Pancreas (tissue), 10 donors: ENCODE measurements around the gene TMEM60. TPM values are rescaled to one million over a fixed set of nuclear protein-coding genes. Genes with fewer than 3 reads are reported as not detected.
A peak's percentile ranks its signal among the peaks of the same experiment; 100 is the strongest.
"Not testable (repeated sequence)": the region's sequence is repeated elsewhere in the genome, so short reads cannot be mapped to it uniquely, and the experiment has no call there.

Source experiments
- ATAC-seq, 4 donors: fragments of 200-7000 bp; cut with Tn5 transposase; one replicate each; pipeline versions ENCODE4 v1.8.0 to v1.9.1; 2020; ENCODE audit warnings: mild to moderate bottlenecking in 4 of 4, moderate library complexity in 4 of 4
- DNase-seq, 6 donors: peaks; one replicate each; pipeline ENCODE4 v3.0.0-alpha.2; 2020
- FAIRE-seq: peaks from 2 replicates; lab custom pipeline; 2012; peaks lifted over from hg19 to GRCh38; lab: Jason Lieb, UNC
- H3K27ac ChIP-seq, 4 donors: fragments of 200-600 bp; sonication (generic); 1 replicate in 3 of 4; 2 replicates in 1 of 4; pipeline versions ENCODE4 v1.5.0 to v1.8.0; 2020
- H3K27me3 ChIP-seq, 4 donors: fragments of 200-600 bp; one replicate each; pipeline ENCODE4 v1.8.0; 2021
- H3K36me3 ChIP-seq, 3 donors: fragments of 200-600 bp; sonication (generic) in 1 of 3; one replicate each; pipeline versions ENCODE4 v1.5.0 to v1.8.0; 2020 to 2021
- H3K4me1 ChIP-seq, 3 donors: fragments of 200-600 bp; one replicate each; pipeline ENCODE4 v1.8.0; 2021
- H3K4me3 ChIP-seq, 4 donors: fragments of 200-600 bp; sonication (generic) in 2 of 4; one replicate each; pipeline versions ENCODE4 v1.5.0 to v1.8.0; 2020 to 2021
- H3K9me3 ChIP-seq, 4 donors: fragments of 200-600 bp; one replicate each; pipeline ENCODE4 v1.8.0; 2021
- WGBS, 2 donors: extraction: QIAGEN DNeasy Blood & Tissue Kit; methylation state at CpG; one replicate each; pipeline ENCODE4 v1.1.7; 2013; 5-methylcytosine and 5-hydroxymethylcytosine counted together
- intact Hi-C, 3 donors: fragments of 100-400 bp; cut with DNase I; formaldehyde crosslinking; loops; one replicate each; pipeline versions ENCODE4 v1.11.1 to v1.14.2; 2022
- polyA plus RNA-seq, 2 donors: library from polyadenylated mRNA; stranded (reverse); fragments of 200-250 nt; gene quantifications; one replicate each; pipeline ENCODE4 v1.2.3, GENCODE V29; 2013
- total RNA-seq, 6 donors: library from RNA; stranded (reverse); fragmentation: NEBNext Ultra II Directional in 4 of 6; extraction: Animal tissue kit (Norgen Biotek cat#: 25700) in 4 of 6; gene quantifications; one replicate each; pipeline versions ENCODE4 v1.2.1 to v1.2.4, GENCODE V29; 2021 to 2023
- TF ChIP-seq, protein P1 (sequence below), 4 donors: fragments of 200-600 bp; sonication (generic) in 3 of 4; IDR thresholded peaks; one replicate each; pipeline versions ENCODE4 v1.5.0 to v1.8.0; 2021; ENCODE audit warnings: antibody characterized with exemption in 4 of 4
- donor health status: healthy with polysubstance abuse.
- donor health status: DM: no; HTN: no; CAD: no; lungs with moderate emphysema.
- donor health status: DM: no; HTN: no; CAD: no.
- donor health status: control.
- donor health status: control.
- donor health status: Bipolar disorder and iron deficiency.
- donor health status: DM: yes; HTN: yes; CAD: no.
- donor health status: DM: no; HTN: no; CAD: no.
- donor health status: DM: no; HTN: no; CAD: no.
- donor health status: DM: yes; HTN: yes; CAD: no.

TMEM60 gene
- total and polyA plus RNA-seq, 8 donors = 6.2 to 22.0 (median 8.2) TPM

- no peak overlapping the region for H3K4me3 ChIP-seq
- FAIRE-seq (no peak), ATAC-seq (peak in 1 of 4 donors; percentile 34), DNase-seq (no peak)
- H3K36me3 ChIP-seq = no peaks in the 10 kb centered on the region
- no peaks in the 10 kb centered on the region for H3K9me3 ChIP-seq
- H3K27me3 ChIP-seq = no peaks in the 10 kb centered on the region
- TF ChIP-seq, protein P1, sequence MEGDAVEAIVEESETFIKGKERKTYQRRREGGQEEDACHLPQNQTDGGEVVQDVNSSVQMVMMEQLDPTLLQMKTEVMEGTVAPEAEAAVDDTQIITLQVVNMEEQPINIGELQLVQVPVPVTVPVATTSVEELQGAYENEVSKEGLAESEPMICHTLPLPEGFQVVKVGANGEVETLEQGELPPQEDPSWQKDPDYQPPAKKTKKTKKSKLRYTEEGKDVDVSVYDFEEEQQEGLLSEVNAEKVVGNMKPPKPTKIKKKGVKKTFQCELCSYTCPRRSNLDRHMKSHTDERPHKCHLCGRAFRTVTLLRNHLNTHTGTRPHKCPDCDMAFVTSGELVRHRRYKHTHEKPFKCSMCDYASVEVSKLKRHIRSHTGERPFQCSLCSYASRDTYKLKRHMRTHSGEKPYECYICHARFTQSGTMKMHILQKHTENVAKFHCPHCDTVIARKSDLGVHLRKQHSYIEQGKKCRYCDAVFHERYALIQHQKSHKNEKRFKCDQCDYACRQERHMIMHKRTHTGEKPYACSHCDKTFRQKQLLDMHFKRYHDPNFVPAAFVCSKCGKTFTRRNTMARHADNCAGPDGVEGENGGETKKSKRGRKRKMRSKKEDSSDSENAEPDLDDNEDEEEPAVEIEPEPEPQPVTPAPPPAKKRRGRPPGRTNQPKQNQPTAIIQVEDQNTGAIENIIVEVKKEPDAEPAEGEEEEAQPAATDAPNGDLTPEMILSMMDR (IDR thresholded peaks at IDR 0.05) = no peak
- 28 to 33% methylated on average over 3 of the region's 3 CpGs for WGBS, 2 donors
- intact Hi-C loops = no loop called here
- peaks cover 5 to 27% (median 14%) of the 10 kb centered on the region in 3 donors for H3K4me1 ChIP-seq
- no peak overlapping the region for H3K27ac ChIP-seq
Observed at GRCh38 chr7:77838929-77839491, 40.8 kb upstream of the TMEM60 start.

DNA sequence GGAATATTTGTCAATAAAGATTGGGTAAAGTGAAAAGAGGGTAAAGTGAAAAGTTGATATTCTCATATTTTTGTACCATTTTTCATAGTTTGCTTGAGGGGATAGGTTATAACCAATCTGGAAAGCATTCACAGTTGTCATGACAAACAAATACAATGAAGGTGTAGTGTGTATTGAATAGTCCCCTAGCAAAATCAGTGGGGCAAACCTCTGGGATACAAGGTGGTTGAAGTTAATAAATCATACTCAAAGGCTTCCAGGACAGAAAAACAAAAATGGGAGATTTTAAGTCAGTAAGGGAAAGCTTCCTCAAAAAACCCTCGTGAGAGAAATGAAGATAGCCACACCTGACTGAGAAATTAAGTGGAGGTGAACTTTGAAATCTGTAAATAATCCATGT lies 39.7 kb upstream of the TMEM60 start:
- intact Hi-C loops = no loop called here
- no peaks in the 10 kb centered on the region for H3K27me3 ChIP-seq
- no peak overlapping the region for H3K27ac ChIP-seq
- H3K36me3 ChIP-seq = no peaks in the 10 kb centered on the region
- peak; percentile 45 to 63 (median 56) for ATAC-seq
- 18 to 20% methylated on average over 1 of the region's 1 CpG for WGBS, 2 donors
- H3K4me3 ChIP-seq = no peak overlapping the region
- TF ChIP-seq, protein P1 (IDR thresholded peaks at IDR 0.05) = no peak
- no peak for FAIRE-seq
- no peaks in the 10 kb centered on the region for H3K9me3 ChIP-seq
- H3K4me1 ChIP-seq = peaks cover 5 to 27% (median 14%) of the 10 kb centered on the region in 3 donors
- no peak for DNase-seq

DNA sequence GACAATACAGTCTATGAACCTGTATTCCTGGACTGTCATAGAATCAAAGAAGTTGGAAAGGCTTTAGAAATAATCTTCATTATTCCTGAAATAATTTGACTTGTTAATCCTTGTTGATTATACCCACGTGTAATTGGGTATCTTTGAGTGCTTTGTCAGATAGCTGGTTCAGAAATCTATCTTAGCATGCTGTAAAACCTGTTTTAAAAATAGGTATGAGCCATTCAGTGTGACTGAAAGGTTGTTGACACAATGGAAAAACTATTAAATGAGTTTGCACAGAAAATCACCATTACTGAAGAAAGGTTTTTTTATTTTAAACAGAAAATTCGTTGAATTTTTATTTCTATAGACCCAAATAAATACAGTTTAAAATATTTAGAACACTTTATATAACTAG lies 39.0 kb upstream of the TMEM60 start:
- Histone ChIP-seq H3K27me3 (no peaks in the 10 kb centered on the region), H3K36me3 (no peaks in the 10 kb centered on the region), H3K4me1 (peaks cover 5 to 27% (median 14%) of the 10 kb centered on the region in 3 donors), H3K9me3 (no peaks in the 10 kb centered on the region), H3K4me3 (no peak overlapping the region), H3K27ac (peak overlapping the region in 1 of 4 donors; percentile 10)
- TF ChIP-seq, protein P1 (IDR thresholded peaks at IDR 0.05) = no peak
- whole genome bisulfite sequencing, 2 donors = 7 to 9% methylated on average over 2 of the region's 2 CpGs
- DNase-seq (no peak), FAIRE-seq (no peak), ATAC-seq (peak; percentile 66 to 84 (median 78))
- intact Hi-C loops = no loop called here

DNA sequence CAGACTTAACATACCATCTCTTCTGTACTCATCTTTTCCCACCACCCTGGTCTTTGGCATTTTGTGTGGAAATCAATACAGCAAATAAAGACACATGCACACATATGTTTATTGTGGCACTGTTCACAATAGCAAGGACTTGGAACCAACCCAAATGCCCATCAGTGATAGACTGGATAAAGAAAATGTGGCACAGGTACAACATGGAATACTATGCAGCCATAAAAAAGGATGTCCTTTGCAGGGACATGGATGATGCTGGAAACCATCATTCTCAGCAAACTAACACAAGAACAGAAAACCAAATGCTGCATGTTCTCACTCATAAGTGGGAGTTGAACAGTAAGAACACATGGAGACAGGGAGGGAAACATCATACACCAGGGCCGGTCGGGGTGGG lies 38.2 kb upstream of the TMEM60 start:
- peaks cover 5 to 27% (median 14%) of the 10 kb centered on the region in 3 donors for H3K4me1 ChIP-seq
- WGBS, 2 donors = 98 to 100% methylated on average over 2 of the region's 2 CpGs
- intact Hi-C loops, DNase-seq, H3K27ac ChIP-seq, H3K27me3 ChIP-seq, ATAC-seq, FAIRE-seq, H3K36me3 ChIP-seq, H3K9me3 ChIP-seq, H3K4me3 ChIP-seq: not testable (repeated sequence)

DNA sequence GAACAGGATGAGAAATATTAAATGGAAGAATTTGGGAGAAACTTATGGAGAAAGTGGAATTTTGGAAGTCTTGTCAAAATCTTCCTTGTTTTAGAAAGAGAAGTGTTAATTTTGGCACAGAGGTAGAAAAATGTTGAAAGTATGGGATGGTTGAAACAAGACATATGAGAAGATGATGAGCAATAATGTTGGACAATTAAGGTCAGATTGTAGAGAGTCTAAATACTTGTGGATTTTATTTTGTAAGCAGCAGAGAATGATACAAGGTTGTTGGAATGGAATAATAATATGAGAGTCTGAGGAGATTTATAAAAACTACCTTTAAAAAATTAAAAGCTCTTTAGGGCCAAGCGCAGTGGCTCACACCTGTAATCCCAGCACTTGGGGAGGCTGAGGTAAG lies 34.9 kb upstream of the TMEM60 start:
- no peak for FAIRE-seq
- H3K27ac ChIP-seq = no peak overlapping the region
- no peak for DNase-seq
- intact Hi-C loops = no loop called here
- 95 to 100% methylated on average over 1 of the region's 1 CpG for WGBS, 2 donors
- TF ChIP-seq, protein P1 (IDR thresholded peaks at IDR 0.05) = no peak
- no peaks in the 10 kb centered on the region for H3K9me3 ChIP-seq
- no peaks in the 10 kb centered on the region for H3K36me3 ChIP-seq
- H3K4me3 ChIP-seq = no peak overlapping the region
- no peak for ATAC-seq
- no peaks in the 10 kb centered on the region for H3K27me3 ChIP-seq
- H3K4me1 ChIP-seq = peaks cover 0 to 12% (median 8%) of the 10 kb centered on the region in 3 donors
